A549 (cell line): ENCODE results near the gene RAD9A.

Source experiments
- CTCF ChIP-seq: fragments of >200 bp; sonication (Bioruptor Twin); formaldehyde crosslinking; IDR thresholded peaks from 3 replicates; pipeline ENCODE4 v1.5.1; 2016
- JUN ChIP-seq, 2 experiments: fragments of >200 bp; sonication (Bioruptor Twin); formaldehyde crosslinking; IDR thresholded peaks; 2 replicates in 1 of 2; 3 replicates in 1 of 2; pipeline ENCODE4 v1.6.1; 2016 to 2017
- KDM5A ChIP-seq: fragments of 200-600 bp; sonication (generic); IDR thresholded peaks from 2 replicates; pipeline ENCODE4 v1.6.1; 2016; ENCODE audit warnings: antibody characterized with exemption, mild to moderate bottlenecking
- MAX ChIP-seq: IDR thresholded peaks from 2 replicates; pipeline ENCODE4 v1.6.1; 2012
- POLR2A ChIP-seq: IDR thresholded peaks from 2 replicates; pipeline ENCODE4 v1.6.1; 2012; ENCODE audit warnings: mild to moderate bottlenecking, low read length
- RARB ChIP-seq: fragments of 250-450 bp; sonication (Bioruptor Pico); IDR thresholded peaks from 2 replicates; pipeline ENCODE4 v1.8.0; 2021; ENCODE audit warnings: mild to moderate bottlenecking, moderate library complexity
- RCOR1 ChIP-seq: fragments of 150-350 bp; IDR thresholded peaks from 2 replicates; pipeline ENCODE4 v1.6.1; 2014; ENCODE audit warnings: antibody characterized with exemption, low read length, low read depth
- REST ChIP-seq: fragments of 200-600 bp; sonication (generic); IDR thresholded peaks from 2 replicates; pipeline ENCODE4 v1.6.1; 2016; ENCODE audit warnings: antibody characterized with exemption, mild to moderate bottlenecking, moderate library complexity
- RNF2 ChIP-seq: fragments of 200-600 bp; sonication (generic); IDR thresholded peaks from 2 replicates; pipeline ENCODE4 v1.6.1; 2016; ENCODE audit warnings: low read depth, mild to moderate bottlenecking, antibody characterized with exemption, moderate library complexity, borderline replicate concordance
- TF ChIP-seq, protein P1 (sequence below): fragments of 250-450 bp; sonication (Bioruptor Pico); IDR thresholded peaks from 2 replicates; pipeline ENCODE4 v1.5.0; 2021; ENCODE audit warnings: mild to moderate bottlenecking, moderate library complexity, borderline replicate concordance

GRCh38 chr11:67398661-67399563 is 7.1 kb downstream of the RAD9A start:
- no peak for TF ChIP-seq JUN (IDR thresholded peaks at IDR 0.05)
- no peak for TF ChIP-seq CTCF
- no peak for TF ChIP-seq MAX
- no peak for TF ChIP-seq POLR2A
- TF ChIP-seq RNF2: no peak
- TF ChIP-seq REST: no peak
- no peak for TF ChIP-seq RCOR1
- TF ChIP-seq KDM5A: no peak
- TF ChIP-seq, protein P1, sequence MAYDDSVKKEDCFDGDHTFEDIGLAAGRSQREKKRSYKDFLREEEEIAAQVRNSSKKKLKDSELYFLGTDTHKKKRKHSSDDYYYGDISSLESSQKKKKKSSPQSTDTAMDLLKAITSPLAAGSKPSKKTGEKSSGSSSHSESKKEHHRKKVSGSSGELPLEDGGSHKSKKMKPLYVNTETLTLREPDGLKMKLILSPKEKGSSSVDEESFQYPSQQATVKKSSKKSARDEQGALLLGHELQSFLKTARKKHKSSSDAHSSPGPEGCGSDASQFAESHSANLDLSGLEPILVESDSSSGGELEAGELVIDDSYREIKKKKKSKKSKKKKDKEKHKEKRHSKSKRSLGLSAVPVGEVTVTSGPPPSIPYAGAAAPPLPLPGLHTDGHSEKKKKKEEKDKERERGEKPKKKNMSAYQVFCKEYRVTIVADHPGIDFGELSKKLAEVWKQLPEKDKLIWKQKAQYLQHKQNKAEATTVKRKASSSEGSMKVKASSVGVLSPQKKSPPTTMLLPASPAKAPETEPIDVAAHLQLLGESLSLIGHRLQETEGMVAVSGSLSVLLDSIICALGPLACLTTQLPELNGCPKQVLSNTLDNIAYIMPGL: no peak
- no peak for TF ChIP-seq RARB (CRISPR knock-in tag)
